GM21717 (cell line): ENCODE measurements around the gene RCOR1.
"Not testable (repeated sequence)": the region's sequence is repeated elsewhere in the genome, so short reads cannot be mapped to it uniquely, and the experiment has no call there.

Source experiments
- ATAC-seq: cut with Tn5 transposase; IDR thresholded peaks from one replicate; pipeline ENCODE4 v1.9.1; 2021; ENCODE audit warnings: mild to moderate bottlenecking, moderate library complexity; ENCODE audit not compliant: unreplicated experiment

RCOR1 gene

DNA sequence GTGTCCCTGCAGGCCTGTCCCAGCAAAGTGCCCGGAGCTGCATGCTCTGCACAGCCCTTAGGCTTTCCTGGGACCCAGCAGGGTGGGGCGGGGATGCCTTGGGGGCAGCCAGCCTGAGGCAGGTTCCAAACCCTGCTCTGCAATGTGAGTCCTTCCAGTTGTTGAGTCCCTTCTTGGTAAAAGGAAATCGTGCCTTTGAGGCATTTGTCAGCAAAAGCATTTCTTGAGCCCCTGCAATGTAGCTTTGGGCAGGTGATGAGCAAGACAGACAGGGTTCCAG, 146.7 kb downstream of the RCOR1 start:
- no peak for ATAC-seq

DNA sequence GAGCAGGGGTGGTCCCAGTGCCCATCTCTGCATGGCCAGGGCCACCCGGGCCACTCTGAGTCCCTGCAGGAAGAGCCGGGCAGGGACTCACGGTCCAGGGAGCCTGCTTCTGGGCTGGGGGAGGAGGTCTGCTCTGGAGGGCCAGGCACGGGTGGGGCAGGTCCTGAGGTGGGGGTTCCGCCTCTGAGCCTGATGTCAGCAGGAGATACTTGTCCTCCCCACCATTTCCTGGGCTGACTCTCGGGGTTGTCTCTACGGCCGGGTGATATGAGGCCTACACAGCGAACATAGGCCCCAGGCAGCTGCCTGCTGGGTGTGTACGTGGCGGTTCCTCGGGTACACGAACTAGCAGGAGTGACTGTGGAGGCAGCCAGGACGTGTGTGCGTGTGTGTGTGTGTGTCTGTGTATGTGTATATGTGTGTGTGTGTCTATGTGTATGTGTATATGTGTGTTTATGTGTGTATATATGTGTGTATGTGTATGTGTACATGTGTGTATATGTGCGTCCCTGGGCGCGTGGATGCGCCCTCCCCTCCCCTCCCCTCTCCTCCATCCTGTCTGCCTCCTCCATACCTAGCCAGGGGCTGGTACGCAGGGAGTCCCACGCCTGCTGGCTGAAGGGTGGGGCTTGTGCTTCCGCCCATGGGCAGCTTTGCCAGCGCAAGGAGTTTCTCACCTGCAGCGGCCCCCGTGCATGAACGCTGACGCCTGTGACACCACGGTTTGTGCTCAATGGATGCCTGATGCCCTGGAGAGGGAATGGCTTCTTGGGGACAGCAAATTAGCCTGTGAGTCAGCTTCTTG, 154.4 kb downstream of the RCOR1 start:
- no peak for ATAC-seq

DNA sequence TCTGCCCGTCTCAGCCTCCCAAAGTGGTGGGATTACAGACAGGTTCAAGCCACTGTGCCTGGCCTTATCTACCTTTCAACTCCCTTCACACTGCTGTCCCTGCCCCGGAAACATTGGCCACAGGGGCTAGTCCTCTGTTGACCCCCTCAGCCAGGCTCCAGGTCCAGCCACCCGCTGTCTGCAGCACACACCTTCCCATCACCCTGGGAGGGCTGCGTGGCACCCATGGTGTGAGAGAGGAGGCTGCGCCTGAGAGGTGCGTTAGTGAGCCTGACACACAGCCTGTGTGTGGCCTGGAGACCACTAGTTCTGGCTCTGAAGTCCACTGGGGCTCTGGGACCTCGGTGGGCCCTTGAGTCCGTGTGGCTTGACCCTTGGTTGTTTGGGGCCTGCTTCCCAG, 156.4 kb downstream of the RCOR1 start:
- no peak for ATAC-seq

DNA sequence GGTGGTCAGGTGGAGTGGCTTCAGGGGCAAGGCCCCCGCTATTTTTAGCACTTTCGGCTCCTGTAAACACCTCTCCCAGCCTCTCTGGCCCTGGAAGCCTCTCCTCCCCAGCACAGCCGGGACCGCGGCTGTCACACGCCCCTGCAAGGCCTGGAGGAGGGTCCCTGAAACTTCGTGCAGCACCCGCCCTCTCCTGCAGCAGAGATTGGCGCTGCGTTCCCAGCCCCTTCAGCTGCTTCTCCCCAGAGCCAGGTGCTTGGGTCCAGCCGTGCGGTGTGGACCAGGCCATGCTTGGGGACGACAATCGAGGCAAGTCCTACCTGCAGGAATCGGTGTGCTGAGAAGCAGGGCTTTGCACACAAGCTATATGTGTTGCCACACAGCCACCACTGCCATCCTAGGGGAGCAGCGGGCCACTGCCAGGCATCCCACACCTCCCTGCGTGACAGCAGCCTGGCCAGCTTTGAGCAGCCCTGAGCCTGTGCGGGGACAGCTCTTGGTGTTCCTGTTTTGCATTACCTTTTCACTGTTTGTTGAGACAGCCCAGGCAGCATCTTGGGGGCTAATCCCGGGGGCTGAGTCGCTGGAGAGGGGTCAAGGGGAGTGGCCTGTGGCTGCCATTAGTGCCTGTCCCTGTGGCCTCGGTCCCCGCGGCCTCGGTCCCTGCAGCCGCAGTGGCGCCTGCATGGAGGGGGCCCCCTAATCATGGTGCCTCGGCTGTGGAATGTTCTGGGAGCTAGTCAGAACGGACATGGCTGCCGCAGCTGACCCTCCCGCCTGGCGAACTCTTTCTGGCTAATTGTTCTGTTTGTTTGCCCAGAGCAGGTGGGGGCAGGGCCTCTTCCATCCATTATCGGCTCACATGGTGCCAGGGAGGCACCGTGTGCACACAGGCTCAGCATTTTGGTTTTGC, 157.2 kb downstream of the RCOR1 start:
- ATAC-seq, result no peak

DNA sequence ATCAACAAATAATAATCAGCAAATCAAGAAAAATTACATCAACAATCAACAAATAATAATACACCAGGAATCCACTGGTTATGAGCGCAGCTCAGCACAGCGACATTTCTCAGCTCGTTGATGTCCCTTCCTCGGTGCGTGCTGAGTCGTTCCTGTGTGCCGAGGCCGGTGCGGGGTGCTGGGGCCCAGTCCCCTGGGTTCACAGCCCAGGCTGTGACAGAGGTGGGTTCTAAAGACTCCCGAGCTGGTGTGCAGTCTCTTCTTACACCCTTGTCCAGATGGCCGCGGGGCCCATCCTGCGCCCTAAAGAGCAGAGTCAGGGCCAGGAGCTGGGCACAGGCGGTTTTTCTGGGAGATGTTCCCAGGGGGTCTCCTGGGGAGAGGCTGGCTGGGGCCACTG, 157.9 kb downstream of the RCOR1 start:
- ATAC-seq, result no peak

DNA sequence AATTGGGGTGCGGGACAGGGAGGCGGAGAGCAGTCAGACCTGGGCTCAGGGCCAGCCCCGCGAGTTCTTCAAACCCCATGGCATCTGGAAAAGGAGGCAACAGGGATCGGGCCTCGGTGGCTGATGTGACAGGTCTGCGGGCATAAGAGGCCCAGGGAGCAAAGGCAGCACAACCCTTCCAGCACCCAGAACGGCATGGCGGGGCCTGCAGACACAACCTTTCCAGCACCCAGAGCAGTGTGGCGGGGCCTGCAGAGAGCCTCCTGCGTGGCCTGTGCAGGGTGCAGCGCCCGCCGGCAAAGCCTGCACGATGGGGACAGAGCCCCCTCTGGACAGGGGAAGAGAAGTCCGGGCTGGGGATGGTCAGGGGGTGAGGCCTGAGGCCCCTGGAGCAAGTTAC, 158.6 kb downstream of the RCOR1 start:
- ATAC-seq, result no peak

DNA sequence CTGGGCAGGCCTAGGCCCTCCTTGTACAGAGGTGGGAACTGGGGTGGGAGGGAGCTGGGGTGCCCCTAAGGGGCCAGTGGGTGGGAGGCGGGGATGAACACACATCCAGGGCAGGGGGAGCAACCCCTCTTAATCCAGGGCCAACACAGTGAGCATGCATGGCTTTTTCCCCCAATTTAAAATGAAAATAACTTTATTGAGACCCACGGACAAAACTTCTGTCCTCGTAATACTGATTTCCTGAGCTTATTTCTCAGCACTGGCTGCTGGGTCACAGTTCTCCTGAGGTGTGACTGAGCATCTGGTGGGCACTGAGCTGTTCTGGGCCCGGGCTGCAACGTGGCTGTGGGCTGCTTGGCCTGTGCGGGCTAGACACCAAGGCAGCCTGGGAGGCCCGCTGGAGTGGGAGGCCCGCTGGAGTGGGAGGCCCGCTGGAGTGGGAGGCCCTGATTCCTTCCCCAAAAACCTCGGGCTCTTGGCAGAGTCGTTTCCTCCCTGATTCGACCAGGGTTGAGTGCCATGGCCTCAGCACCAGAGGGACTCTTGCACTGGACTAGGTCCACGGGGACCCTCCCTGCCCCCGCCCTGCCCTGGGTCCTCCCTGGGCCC, 159.9 kb downstream of the RCOR1 start:
- ATAC-seq, result no peak

DNA sequence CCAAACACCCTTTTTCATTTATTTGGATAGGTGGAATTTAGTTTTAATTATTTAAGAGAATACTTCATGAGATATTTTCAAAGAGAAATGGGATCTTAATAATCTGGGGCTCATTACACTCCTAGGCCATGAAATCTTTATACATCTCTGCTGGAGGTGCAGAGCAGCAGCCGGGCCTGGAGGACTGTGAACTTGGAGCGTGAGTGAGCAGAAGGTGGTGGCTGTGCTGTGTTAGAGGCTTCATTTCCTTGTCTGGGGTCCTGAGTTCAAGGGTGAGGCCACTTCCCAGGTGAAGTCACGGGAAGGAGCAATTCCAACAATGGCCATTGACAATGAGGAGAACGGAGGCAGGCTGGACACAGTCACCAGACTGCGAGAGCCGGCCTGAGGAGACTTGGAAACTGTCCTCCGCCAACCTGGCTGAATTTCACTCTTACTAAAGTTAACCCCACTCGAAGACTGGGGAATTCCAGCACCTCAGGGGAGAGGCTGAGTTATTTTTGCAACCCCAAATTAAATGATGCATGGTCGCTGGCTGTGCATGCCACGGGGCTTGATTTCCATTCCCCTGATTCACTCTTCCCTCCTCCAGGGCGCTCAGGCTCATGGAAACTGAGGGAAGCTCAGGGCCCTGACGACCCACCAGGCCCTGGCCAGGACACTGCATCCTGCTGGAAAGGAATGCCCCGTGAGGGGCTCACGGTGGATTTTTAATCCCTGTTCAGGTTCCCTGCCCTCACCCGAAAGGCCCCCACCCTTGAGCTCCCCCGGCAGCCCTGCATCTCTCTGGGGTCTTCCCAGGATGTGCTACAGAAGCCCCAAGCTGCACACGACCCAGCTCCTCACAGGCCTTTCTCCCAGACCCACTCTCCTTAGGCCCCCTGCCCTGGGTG, 162.2 kb downstream of the RCOR1 start:
- peak; percentile 49 for ATAC-seq

DNA sequence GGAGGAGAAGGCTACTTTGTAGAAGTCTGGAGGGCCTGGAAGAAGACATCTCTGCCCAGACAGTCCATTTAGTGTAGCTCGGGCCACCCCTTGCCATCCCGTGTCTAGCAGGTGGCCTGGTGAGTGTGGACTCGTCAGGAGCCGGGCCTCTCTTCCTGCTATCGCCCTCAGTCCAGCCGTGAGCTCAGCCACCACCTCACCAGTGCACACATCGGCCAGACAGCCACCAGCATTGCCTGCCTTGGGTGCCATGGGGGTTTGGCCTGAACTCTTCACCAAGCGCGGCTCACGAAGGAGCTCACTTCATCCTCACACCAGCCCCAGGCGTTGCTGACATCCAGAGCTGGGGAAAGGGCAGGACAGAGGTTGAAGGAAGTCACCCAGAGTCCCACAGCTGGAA, 165.2 kb downstream of the RCOR1 start:
- no peak for ATAC-seq

DNA sequence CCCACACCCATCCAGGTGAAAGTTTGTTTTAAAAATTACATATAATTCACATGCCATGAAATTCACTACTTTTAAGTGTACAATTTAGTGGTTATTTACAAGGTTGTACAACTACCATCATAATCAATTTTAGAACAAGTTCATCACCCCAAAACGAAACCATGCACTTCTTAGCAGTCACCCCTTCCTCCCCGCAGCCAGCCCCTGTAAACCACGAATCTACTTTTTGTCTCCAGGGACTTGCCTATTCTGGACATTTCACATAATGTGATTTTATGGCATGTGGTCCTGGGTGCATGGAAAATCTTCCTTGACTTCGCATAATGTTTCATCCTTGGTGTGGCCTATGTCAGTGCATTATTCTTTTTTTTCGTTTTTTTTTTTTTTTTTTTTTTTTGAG, 165.6 kb downstream of the RCOR1 start:
- ATAC-seq, result no peak

DNA sequence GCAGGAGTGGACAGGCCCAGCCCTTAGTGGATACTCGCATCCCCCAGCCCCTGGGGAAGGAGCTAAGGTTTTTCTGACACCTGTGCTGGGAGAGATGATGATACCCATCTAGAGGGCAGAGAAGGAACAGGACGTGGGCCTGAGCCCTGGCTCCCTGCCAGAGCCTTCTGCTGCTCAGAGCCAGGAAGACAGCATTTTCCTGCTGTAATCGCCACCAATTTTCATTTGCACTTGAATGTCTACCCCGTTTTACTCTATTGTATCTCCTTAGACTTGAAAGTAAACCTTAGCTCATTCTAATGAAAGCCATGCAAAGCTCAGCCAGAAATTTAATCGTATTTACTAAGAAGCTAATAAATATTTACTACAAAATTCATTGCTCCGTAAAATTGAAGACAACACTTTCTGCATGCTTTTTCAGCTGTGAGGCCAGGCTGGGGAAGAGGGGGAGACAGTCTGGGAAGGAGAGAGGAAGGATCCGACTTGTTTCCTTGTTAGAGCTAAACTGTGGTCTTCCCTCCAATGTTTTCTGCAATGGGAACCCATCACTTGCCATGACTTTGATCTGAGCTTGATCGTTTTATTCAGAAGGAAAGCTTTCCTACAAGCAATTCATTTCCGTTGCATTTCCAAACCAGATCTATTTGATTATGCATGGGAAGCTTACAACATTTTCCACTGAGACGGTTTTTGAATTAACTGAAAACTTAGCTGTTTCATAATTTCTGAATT, 167.2 kb downstream of the RCOR1 start:
- no peak for ATAC-seq

DNA sequence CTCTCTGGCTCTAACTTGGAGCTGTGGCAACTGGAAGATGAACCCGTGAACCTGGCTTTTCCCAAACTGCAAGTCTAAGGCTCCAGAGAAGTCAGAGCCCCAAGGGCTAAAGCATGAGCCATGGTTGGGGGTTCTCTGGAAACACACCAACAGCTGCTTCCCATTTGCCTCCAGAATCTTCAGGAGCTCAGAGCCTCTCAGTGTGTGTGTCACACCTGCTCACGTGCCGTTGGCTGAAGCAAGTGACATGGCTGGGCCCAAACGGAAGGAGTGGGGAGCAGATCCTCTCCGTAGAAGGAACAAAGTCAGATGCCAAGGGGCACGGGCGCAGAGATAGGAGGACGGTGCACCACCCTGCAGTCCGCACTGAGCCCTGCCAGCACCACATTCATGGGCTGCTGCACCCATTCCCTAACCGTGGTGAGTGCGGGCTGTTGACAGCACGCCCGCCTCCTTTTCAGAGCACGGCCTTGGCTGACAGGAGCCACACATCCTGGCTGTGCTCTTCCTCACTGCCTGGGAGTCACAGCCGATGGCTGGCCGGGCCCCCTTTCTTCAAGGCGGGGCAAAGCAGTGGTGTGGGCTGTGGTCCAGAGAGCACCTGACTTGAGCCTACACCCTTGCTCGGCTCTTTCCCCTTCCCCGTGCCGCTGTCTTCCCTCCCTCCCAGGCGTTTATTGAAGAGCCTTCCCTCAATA, 168.2 kb downstream of the RCOR1 start:
- ATAC-seq, result no peak

DNA sequence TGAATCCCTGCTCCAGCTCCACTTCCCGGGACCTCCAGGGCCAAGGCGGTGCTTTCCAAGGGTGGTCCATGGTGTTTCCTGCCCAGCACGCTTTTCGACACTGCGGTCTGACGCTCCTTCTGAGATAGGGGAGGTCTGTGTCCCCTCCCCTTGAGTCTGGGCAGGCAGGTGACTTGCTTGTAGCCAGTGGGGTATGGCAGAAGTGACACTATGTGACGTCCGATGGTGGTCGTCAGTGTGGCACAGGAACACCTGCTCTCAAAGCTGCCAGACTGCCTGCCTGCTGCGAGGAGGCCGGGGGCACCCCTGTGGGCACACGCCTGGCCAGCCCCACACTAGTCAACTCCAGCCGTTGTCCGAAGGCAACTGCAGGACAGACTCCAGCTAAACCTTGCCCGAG, 168.8 kb downstream of the RCOR1 start:
- ATAC-seq, result no peak

DNA sequence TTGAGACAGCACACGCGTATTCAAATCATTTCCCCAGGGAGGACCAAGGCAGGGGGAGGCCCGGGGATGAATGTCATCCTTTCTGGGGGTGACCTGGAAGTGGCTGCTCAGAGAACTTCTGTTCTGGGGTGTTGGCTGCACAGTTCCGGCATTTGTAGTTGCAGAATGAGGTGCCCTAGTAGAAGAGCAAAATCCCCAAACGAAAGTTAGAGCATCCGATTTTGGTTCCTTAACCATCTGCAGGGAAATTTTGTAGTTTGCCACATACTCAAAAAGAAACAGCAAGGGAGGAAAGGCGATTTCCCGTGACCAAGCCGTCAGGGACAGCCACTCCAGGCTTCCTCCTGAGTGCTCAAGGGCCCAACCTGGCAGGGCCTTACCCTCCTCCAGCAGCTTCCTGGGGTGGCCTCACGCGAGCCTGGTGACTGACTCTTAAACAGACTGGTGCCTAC, 171.8 kb downstream of the RCOR1 start:
- ATAC-seq, result peak; percentile 55

DNA sequence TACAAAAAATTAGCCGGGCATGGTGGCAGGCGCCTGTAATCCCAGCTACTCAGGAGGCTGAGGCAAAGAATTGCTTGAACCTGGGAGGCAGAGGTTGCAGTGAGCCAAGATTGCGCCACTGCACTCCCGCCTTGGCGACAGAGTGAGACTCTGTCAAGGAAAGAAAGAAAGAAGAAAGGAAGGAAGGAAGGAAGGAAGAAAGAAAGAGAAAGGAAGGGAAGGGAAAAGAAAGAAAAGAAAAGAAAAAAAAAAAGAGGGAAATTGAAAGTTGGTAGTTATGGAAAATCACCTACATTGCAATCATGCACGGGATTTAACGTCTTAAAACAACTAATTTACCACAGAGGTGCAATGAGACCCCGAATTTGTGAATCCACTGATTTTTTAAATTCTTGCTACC, 173.3 kb downstream of the RCOR1 start:
- ATAC-seq, result not testable (repeated sequence)

DNA sequence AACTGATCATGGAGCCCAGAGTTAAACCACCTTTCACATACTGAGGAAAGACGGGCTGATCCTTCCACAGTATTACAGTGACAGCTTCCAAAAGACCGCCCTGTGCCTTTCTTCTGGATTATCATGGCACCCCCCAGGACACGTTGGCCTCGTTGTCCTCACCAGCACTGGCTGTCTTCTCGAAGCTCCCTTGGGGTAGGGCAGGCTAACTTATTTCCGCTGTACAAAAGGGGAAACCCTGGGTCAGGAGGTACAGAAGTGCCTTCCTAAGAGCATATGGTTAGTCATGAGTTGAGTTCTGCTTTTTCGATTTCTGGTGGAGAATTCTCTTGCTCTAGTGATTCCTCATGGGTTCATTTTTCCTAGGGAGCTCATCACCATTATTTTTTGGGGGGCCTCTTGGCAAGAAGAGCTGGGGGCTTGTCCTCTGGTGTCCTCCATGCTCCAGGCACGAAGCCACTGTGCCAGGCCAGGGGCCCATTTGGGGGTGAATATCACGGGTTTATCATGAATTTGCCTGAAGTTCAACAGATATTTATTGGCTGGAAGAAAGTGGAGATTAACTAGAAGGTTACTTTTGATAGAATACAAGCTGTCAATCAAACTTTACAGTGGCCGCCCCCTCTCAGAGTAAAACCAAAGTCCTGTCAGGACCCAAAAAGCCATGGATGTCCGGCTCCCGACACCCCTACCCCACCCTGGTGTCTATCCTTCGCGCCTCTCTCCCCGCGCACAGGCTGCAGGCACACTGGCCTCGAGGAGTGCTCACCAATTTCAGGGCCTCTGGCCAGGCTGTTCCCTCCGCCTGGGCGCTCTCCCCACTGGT, 176.0 kb downstream of the RCOR1 start:
- no peak for ATAC-seq

DNA sequence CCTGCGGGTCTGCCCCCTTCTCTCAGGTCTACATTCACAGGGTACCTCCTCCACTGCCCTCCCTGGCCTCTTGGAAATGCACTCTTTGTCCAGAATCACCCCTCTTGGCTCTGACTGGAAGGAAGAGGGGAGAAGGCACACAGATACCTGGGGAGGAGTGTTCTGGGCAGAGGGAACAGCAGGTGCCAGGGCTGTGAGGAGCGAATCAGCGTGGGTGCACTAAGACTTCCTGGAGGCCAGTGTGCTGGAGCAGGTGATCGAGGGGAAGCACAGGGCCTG, 176.5 kb downstream of the RCOR1 start:
- no peak for ATAC-seq

DNA sequence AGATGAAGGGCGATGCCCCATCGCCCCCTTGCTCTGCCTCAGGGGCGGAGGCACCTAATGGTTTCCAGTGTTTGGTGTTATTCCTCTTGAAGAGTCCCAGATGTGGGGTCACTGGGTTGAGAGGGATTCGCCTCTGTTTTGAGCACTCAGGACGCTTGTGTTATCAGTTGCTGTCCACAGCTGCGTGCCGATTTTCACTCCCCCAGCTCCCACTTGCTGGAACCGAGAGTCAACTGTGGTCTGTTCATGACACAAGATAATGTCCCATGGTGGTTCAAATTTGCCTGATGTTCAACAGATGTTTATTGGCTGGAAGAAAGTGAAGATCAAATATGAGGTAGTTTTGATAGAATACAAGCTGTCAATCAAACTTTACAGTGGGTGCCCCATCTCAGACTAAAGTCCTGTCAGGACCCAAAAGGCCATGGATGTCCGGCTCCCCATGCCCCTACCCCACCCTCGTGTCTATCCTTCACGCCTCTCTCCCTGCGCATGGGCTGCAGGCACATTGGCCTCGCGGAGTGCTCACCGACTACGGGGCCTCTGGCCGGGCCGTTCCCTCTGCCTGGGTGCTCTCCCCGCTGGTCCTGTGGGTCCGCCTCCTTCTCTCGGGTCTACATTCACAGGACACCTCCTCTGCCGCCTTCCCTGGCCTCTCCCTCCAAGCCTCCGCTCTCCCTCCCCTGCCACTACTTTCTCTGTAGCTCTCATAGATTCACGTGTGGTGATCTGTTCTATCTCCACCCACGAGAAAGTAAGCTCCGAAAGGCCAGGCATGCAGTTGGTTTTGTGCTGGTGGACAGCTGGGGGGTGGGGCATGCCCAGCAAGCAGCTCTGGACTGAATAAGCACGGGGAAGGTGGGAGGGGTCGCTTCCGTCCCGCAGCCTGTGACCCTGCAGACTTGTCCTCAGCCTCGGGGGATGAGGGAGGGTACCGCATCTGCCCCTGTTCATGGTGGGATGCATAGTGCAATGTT, 178.0 kb downstream of the RCOR1 start:
- ATAC-seq, result no peak
